Activated effector memory CD4-positive, alpha-beta T cell treated with anti-CD3 and anti-CD28 coated beads, Interleukin-2, amount 50 U/mL, for 16 hours (primary cell): ENCODE measurements around the gene RRN3.
A peak's percentile ranks its signal among the peaks of the same experiment; 100 is the strongest.
"Not testable (repeated sequence)": the region's sequence is repeated elsewhere in the genome, so short reads cannot be mapped to it uniquely, and the experiment has no call there.

ENCODE experiments used
- DNase-seq: peaks from one replicate; pipeline ENCODE4 v3.0.0-alpha.2; 2020

Gene RRN3

GRCh38 chr16:15093955-15094827 is at the start of gene RRN3:
Gene RRN3, minus strand, starts transcription at chr16:15094272. Its CDS starts 39 bp downstream, at chr16:15094233.
- peak; percentile 95 for DNase-seq

DNA sequence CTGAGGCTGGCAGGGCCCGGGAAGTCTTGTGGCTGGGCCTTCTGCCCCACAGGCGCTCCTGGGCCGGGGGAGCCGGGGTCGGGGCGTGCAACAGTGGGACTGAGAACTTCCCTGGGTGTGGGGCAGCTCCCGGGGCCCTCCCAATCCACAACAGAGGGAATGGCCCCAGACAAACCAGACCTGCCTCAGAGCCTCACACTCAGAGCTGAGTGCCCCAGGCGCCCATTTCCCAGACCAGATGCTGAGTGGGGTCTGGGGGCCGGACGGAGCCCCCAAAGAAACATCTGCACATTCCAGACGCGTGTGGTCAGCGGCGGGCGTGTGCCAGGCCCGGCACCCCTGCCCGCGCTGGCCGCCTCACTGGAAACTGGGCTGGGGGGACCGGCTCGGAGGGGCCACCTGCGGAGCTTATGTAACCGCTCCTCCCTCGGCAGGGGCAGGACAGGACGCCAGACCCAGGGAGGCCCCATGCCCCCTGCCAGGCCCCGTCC is 49.6 kb upstream of the RRN3 start:
- DNase-seq: peak; percentile 43

DNA sequence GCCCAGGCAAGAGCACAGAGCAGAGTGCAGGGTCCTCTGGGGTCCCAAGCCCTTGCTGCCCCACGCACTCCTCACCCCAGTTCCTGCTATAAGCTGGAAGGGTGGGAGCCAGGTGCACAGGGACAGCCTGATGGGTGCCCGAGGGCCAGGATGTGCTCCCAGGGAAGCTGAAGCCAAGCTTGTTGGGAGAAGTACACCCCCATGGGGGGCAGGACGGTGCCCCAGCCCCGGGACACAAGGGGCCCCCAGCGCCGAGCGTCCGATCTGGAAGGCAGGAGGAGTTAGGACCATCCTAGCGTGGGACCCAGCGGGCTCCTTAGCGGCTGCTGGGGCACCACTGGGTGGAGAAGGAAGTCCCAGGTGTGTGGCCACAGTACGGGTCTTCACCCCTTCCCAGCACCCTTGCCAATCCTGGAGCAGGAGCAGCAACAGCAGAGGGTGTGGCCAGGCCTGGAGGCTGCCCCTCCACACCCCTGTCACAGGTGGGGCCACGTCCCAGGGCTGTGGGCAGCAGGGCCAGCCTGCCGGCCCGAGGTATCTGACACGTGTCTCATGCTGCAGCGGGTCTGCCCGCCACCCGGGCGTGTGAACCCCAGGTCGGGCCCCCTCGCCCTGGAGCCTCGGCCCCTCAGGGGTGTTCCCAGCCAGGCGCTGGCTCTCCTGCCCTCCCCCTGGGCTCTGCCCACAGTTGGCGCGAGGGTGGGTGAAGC is 49.0 kb upstream of the RRN3 start:
- DNase-seq: peak; percentile 38

GRCh38 chr16:15142107-15142890 is 48.2 kb upstream of the RRN3 start:
- DNase-seq: peak; percentile 48

DNA sequence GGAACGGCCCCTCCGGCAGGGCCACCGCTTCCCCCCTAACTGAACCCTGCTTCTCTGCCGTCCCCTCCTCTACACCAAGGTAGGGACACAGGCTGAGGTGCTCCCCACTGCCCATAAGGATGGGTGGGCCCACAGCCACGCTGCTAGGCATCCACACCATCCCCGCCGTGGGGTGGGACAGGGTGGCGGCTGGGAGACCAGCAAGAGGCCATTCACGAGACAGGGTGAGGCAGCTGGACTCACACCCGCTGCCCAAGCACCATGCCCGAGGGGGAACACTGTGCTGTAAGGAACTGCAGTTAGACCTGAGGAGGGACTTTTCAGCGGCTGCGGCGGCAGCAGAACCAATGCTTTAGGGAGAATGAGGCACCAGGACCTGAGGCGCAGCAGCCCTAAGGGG is 47.5 kb upstream of the RRN3 start:
- peak; percentile 57 for DNase-seq

DNA sequence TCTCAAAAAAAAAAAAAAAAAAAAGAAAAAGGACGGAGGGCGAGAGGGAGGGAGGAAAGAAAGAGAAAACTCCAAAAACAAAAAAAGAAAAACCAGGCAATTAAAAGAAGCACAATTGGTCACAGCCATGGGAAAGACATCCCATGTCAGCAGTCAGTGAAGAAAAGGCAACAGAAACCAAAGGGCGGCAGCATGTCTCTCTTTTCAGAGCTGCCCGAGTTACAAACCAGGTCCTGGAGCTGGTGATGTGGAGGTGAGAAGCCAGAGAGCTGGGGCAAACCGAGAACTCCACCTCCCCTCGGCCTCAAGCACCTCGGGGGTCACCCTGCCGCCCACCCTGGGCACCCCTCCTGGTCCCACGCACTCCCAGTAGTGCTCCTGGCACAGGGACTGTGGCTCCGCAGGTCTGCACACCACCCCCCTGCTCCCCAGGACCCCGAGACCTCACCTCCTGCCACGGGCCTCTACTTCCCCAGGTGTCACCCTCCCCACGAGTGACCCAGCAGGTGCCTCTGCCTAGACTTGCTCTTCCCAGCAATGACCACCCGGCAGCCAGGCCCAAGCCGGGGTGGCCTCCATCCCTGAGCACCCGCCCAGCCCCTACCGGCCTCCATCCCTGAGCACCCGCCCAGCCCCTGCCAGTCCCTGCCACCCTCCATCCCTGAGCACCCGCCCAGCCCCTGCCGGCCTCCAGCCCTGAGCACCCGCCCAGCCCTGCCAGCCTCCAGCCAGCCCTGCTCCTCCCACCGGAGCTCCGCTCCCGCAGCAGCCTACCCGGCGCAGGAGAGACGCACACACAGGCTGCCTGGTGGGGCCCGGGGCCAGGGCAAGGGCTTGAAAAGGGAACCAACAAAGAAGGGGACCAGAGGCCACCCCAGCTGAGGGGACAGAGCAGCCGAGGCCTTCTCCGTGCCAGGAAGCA is 46.6 kb upstream of the RRN3 start:
- peak; percentile 59 for DNase-seq

- peak; percentile 30 for DNase-seq
These were observed 43.4 kb upstream of the RRN3 start for GRCh38 chr16:15137514-15137913.

DNA sequence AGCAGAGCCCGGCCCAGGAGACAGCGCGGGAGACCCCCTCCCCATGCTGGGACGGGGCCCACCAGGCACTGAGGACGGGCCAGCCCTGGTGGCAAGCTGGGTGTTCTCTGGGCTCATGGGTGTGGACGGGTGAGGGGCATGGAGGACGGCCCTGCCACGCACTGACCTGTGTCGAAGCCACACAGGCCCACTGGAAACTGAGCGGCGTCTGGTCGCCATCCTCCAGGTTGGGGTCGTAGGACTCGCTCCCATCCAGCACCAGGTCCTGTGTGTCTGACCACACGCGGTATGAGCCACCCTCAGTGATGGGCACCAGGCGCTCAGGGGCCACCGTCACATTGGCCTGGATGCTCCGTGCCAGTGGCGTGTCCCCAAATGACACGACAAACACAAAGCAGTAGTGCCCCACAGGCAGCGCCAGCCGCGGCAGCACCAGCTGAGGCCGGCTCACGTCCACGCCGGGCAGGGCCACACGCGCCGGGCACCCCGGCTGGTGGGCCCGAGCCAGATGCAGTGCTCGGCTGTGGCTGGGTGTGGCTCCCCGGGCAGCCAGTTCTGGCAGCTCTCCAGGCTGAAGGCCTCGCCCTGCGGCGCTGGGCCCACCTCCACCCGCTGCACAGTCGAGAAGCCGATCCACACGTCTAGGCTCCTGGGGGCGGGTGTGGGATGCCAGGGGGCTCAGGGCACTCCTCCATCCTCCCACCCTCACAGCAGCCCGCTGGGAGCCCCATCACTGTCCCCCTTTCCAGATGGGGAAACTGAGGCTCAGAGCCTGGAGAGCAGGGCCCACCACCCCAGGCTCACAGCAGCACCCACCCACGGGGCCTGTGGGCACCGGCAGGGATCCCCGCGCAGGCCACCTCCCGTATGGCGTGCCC is 41.6 kb upstream of the RRN3 start:
- DNase-seq: peak; percentile 44

- DNase-seq: not testable (repeated sequence)
These were observed 40.8 kb upstream of the RRN3 start for GRCh38 chr16:15134752-15135482.

DNA sequence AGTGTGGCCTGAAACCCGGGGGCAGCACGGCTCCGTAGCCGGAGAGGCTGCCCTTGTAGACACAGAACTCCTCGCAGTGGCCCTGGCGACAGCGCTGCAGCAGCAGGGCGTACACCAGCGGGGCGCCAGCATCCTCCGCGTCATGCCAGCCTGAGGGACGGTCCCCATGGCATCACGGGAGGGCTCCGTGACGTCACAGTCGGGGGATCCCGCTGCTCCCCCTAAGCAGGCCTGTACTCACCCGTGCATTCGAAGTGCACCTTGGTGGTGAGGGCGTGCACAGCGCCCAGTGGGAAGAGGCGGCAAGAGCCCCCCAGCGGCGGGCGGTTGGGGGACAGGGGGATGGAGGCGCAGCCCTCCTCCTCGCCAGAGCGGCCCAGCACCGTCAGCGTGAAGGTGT is 39.5 kb upstream of the RRN3 start:
- not testable (repeated sequence) for DNase-seq

DNA sequence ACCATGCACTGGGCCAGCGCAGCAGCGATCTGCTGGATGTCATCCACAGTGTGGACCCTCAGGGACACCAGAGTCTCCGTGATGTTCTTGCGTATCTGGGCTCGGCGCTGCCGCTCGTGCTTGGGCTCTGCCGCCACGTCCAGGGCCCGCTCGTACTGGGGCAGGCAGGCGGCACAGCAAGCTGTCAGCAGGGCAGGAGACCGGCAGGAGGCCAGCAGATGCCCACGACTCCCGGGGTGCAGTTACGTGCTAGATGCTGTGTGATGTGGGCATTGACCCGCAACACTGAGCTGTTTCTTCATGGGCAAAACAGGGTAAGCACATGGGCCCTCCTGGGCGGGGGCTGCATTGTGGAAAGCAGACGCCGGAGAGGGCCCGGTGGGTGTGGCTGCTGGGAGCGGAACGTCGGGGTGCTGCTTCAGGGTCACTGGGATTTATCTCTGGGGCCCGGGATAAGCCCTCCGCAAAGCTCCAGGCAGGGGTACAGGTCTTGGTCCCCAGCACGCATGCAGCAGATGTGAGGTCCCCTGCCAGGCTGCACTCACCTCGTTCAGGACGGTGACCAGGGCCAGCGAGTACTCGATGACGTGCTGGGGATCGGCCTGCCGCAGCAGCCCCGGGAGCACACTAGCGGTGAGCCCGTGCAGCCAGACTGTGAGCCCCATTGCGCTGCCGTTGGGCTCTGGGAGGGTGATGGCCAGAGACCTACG is 38.8 kb upstream of the RRN3 start:
- DNase-seq: not testable (repeated sequence)

DNA sequence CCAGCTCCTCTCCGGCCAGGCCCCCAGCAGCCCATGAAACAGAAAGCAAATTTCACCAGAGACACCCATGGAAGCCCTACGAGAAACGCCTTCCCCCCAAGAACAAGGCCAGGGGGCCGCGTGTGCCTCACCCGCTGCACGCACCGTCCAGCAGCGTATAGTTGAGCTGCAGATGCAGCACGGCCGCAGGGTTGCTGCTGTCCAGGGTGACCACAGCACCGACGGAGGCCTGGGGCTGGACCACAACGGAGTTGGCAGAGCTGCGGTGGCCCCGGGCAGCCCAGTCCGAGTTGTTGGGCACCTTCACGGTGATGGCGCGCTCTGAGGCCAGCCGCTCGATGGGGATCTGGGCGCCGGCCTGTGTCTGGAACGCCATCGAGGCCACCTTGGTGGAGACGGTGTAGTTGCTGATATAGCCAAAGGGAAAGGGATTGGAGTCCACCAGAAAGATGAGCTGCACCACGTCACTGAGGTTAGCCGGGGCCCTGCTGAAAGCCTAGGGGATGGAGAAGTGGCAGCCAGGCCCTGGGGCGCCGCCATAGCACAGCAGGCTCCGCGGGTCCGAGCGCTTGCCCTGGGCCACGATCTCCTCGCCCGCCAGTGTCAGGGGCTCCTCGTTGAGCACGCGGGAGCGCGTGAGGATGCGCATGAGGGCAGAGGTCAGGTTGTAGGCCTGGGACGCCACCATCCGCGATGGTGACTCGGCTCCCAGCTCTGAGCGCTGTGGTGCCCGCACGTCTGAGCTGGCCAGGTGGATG is 37.0 kb upstream of the RRN3 start:
- DNase-seq: not testable (repeated sequence)

DNA sequence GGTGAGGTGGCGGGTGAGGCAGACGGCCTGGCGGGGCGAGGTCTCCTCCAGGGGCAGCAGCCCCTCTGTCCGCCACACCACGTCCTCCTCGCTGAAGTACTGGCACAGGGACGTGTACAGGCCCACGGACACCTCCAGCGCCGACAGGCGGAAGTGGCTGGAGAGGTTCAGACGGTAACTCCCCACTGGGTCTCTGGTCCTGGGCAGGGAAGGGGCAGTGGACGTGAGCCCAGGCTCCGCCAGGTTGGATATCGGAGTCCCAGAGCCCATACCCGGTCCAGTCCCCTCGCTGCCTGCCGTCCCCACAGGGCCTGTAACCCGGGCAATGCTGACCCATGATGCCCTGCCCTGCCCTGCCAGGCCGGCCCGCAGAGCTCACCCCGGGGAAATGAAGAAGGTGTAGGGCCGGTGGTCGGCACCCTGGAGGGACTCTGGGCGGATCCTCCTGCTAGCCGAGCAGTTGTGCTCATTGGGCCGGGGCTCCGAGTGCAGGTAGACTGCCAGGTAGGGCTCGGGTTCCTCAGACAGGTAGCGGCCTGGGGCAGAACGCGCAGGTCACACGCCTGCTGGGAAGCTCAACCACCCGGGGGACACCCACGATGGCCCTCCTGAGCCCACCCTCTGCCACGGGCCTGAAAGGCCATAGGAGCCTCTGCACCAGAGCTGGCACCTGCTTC is 36.3 kb upstream of the RRN3 start:
- DNase-seq: not testable (repeated sequence)

DNA sequence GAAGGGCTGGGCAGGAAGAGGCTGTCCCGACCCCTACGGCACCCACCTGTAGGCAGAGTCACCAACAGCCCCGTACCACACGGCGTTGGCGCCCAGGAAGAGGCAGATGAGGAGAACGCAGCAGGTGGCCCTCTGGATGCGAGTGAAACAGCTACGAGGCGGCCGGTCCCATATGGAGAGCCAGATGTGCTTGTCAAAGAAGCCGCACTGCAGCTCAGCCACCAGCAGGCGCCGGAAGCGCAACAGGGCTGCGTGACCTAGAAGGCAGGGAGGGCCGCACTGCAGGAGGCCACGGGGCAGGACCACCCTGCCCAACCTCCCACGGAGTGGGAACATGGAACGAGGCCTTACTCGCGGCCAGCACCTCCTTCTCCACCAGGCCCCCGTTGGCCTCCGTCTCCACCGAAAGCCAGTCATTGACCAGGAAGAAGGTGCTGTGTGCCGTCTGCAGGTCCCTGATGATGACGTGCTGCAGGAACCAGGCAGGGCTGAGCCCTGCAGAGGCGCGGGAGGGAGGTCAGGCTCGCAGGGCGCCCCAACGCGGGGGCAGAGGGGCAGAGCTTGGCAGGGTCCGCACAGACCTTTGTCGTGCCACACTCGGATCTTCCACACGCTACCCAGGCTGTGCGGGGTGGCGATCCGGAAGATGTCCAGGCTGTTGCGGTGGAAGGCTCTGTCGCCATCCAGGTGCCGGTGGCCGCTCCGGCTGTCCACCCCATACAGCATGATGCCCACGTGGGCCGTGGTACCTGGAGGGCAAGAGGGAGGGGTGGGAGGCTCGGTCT is 33.8 kb upstream of the RRN3 start:
- not testable (repeated sequence) for DNase-seq

- not testable (repeated sequence) for DNase-seq
These were observed 6.4 kb upstream of the RRN3 start for GRCh38 chr16:15100372-15100987.

GRCh38 chr16:15099366-15099909 is 5.4 kb upstream of the RRN3 start:
- DNase-seq: not testable (repeated sequence)
